HepG2 (cell line): Measurements from ENCODE around the gene JADE3. TPM values are rescaled to one million over a fixed set of nuclear protein-coding genes. Genes with fewer than 3 reads are reported as not detected.

Experiments used
- CEBPG ChIP-seq: IDR thresholded peaks from 2 replicates; pipeline ENCODE4 v1.6.1; 2016
- ELF3 ChIP-seq: IDR thresholded peaks from 2 replicates; pipeline ENCODE4 v1.6.1; 2016; ENCODE audit warnings: missing genetic modification reagents, missing compliant biosample characterization
- GTF2F1 ChIP-seq: fragments of 150-350 bp; IDR thresholded peaks from 2 replicates; pipeline ENCODE4 v1.6.1; 2014; ENCODE audit warnings: low read length
- HOXD1 ChIP-seq: sonication (generic); formaldehyde crosslinking; IDR thresholded peaks from 2 replicates; pipeline ENCODE4 v1.5.0; 2020; ENCODE audit warnings: missing genetic modification reagents
- ISL2 ChIP-seq: sonication (generic); formaldehyde crosslinking; IDR thresholded peaks from 2 replicates; pipeline ENCODE4 v1.5.0; 2020; ENCODE audit warnings: missing genetic modification reagents
- MIXL1 ChIP-seq: IDR thresholded peaks from 2 replicates; pipeline ENCODE4 v1.6.1; 2016
- NFE2 ChIP-seq: sonication (generic); formaldehyde crosslinking; IDR thresholded peaks from 2 replicates; pipeline ENCODE4 v1.4.0; 2020; ENCODE audit warnings: missing genetic modification reagents
- NFIC ChIP-seq: IDR thresholded peaks from 2 replicates; pipeline ENCODE4 v1.6.1; 2012; ENCODE audit warnings: mild to moderate bottlenecking, low read length, inconsistent platforms
- SUZ12 ChIP-seq: fragments of 150-350 bp; IDR thresholded peaks from 2 replicates; pipeline ENCODE4 v1.6.1; 2014; ENCODE audit warnings: low read depth, low read length
- ZNF160 ChIP-seq: sonication (generic); formaldehyde crosslinking; IDR thresholded peaks from 2 replicates; pipeline ENCODE4 v1.8.0; 2022; ENCODE audit warnings: mild to moderate bottlenecking, inconsistent platforms, missing genetic modification reagents
- ZNF619 ChIP-seq: sonication (generic); formaldehyde crosslinking; IDR thresholded peaks from 2 replicates; pipeline ENCODE4 v1.4.0; 2020; ENCODE audit warnings: mild to moderate bottlenecking, missing genetic modification reagents
- ZNF652 ChIP-seq: IDR thresholded peaks from 2 replicates; pipeline ENCODE4 v1.6.1; 2016; ENCODE audit warnings: low read depth, borderline replicate concordance
- polyA plus RNA-seq, 8 experiments: library from polyadenylated mRNA; depleted of rRNA in 3 of 8; stranded (reverse) in 7 of 8; unstranded in 1 of 8; fragments of >200 nt; fragmentation: Illumina TruSeq in 4 of 8; extraction: Trizol in 4 of 8; gene quantifications; 2 replicates each; pipeline versions ENCODE4 v1.2.1 to v1.2.3, GENCODE V29; 2011 to 2016; ENCODE audit warnings: low read depth in 4 of 8, missing spikeins in 1 of 8, mixed read lengths in 1 of 8; ENCODE audit not compliant: insufficient read depth in 1 of 8
- total RNA-seq, 5 experiments: library from RNA; depleted of rRNA; stranded (reverse); fragments of >200 nt; fragmentation: Illumina TruSeq; extraction: Trizol; gene quantifications; 2 replicates each; pipeline ENCODE4 v1.2.3, GENCODE V29; 2016; ENCODE audit warnings: low read depth in 1 of 5
- TF ChIP-seq, protein P1 (sequence below): IDR thresholded peaks from 2 replicates; pipeline ENCODE4 v1.6.1; 2016; ENCODE audit warnings: low read depth
- TF ChIP-seq, protein P2 (sequence below): sonication (generic); formaldehyde crosslinking; IDR thresholded peaks from 2 replicates; pipeline ENCODE4 v1.4.0; 2020; ENCODE audit warnings: mild to moderate bottlenecking, missing genetic modification reagents
- TF ChIP-seq, protein P3 (sequence below), 2 experiments: sonication (generic) in 1 of 2; formaldehyde crosslinking in 1 of 2; IDR thresholded peaks; 2 replicates each; pipeline versions ENCODE4 v1.4.0 to v1.6.1; 2016 to 2020; ENCODE audit warnings: borderline replicate concordance in 1 of 2, low read depth in 1 of 2, mild to moderate bottlenecking in 1 of 2, missing genetic modification reagents in 1 of 2
- TF ChIP-seq, protein P4 (sequence below): sonication (generic); formaldehyde crosslinking; IDR thresholded peaks from 2 replicates; pipeline ENCODE4 v1.4.0; 2020; ENCODE audit warnings: mild to moderate bottlenecking, low read depth, missing genetic modification reagents
- TF ChIP-seq, protein P5 (sequence below): sonication (generic); formaldehyde crosslinking; IDR thresholded peaks from 2 replicates; pipeline ENCODE4 v1.4.0; 2020; ENCODE audit warnings: missing genetic modification reagents
- TF ChIP-seq, protein P6 (sequence below): sonication (generic); formaldehyde crosslinking; IDR thresholded peaks from 2 replicates; pipeline ENCODE4 v1.4.0; 2020; ENCODE audit warnings: missing genetic modification reagents

Gene JADE3
- total and polyA plus RNA-seq, 2 of the 13 experiments (the other 11 are each of a cell fraction or from before 2014, with no cell fraction given), result 7.7 to 7.8 TPM

DNA sequence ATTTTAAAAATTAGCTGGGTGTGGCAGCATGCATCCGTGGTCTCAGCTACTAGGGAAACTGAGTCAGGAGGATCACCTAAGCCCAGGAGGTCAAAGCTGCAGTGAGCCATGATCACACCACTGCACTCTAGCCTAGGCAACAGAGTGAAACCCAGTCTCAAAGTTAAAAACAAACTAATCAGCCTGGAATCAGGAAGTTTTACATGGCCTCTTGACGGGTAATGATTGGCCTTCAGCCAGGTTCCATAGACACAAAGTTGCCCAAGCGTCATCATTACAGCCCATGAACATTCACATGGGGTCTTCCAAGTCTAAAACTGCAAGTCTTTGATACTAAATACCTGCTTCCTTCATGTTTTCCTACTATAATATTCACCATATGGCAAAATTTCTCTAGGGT is 156.0 kb downstream of the JADE3 start (continued):
- TF ChIP-seq ZNF619 (CRISPR knock-in tag) (no peak), NFE2 (CRISPR knock-in tag) (no peak), HOXD1 (CRISPR knock-in tag) (no peak), SUZ12 (no peak), NFIC (no peak), MIXL1 (CRISPR knock-in tag) (0 out of 2 replicates have a peak, but pooled peaks have one; percentile 29), ISL2 (CRISPR knock-in tag) (no peak), CEBPG (CRISPR knock-in tag) (0 out of 2 replicates have a peak, but pooled peaks have one; percentile 12), ZNF652 (CRISPR knock-in tag) (no peak), ELF3 (CRISPR knock-in tag) (peak; percentile 62; the same call in 1 of the 2 replicates), GTF2F1 (no peak), ZNF160 (no peak)
- TF ChIP-seq, protein P1, sequence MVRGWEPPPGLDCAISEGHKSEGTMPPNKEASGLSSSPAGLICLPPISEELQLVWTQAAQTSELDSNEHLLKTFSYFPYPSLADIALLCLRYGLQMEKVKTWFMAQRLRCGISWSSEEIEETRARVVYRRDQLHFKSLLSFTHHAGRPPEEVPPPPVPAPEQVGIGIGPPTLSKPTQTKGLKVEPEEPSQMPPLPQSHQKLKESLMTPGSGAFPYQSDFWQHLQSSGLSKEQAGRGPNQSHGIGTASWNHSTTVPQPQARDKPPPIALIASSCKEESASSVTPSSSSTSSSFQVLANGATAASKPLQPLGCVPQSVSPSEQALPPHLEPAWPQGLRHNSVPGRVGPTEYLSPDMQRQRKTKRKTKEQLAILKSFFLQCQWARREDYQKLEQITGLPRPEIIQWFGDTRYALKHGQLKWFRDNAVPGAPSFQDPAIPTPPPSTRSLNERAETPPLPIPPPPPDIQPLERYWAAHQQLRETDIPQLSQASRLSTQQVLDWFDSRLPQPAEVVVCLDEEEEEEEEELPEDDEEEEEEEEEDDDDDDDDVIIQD (CRISPR knock-in tag), result 0 out of 2 replicates have a peak, but pooled peaks have one; percentile 25
- TF ChIP-seq, protein P2, sequence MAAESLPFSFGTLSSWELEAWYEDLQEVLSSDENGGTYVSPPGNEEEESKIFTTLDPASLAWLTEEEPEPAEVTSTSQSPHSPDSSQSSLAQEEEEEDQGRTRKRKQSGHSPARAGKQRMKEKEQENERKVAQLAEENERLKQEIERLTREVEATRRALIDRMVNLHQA, result no peak
- TF ChIP-seq, protein P3, sequence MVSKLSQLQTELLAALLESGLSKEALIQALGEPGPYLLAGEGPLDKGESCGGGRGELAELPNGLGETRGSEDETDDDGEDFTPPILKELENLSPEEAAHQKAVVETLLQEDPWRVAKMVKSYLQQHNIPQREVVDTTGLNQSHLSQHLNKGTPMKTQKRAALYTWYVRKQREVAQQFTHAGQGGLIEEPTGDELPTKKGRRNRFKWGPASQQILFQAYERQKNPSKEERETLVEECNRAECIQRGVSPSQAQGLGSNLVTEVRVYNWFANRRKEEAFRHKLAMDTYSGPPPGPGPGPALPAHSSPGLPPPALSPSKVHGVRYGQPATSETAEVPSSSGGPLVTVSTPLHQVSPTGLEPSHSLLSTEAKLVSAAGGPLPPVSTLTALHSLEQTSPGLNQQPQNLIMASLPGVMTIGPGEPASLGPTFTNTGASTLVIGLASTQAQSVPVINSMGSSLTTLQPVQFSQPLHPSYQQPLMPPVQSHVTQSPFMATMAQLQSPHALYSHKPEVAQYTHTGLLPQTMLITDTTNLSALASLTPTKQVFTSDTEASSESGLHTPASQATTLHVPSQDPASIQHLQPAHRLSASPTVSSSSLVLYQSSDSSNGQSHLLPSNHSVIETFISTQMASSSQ (IDR thresholded peaks at IDR 0.05; ENCODE audit: low read depth), result no peak
- TF ChIP-seq, protein P3 (CRISPR knock-in tag; IDR thresholded peaks at IDR 0.05; ENCODE audit: borderline replicate concordance), result no peak
- TF ChIP-seq, protein P4, sequence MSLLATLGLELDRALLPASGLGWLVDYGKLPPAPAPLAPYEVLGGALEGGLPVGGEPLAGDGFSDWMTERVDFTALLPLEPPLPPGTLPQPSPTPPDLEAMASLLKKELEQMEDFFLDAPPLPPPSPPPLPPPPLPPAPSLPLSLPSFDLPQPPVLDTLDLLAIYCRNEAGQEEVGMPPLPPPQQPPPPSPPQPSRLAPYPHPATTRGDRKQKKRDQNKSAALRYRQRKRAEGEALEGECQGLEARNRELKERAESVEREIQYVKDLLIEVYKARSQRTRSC (CRISPR knock-in tag), result no peak
- TF ChIP-seq, protein P5, sequence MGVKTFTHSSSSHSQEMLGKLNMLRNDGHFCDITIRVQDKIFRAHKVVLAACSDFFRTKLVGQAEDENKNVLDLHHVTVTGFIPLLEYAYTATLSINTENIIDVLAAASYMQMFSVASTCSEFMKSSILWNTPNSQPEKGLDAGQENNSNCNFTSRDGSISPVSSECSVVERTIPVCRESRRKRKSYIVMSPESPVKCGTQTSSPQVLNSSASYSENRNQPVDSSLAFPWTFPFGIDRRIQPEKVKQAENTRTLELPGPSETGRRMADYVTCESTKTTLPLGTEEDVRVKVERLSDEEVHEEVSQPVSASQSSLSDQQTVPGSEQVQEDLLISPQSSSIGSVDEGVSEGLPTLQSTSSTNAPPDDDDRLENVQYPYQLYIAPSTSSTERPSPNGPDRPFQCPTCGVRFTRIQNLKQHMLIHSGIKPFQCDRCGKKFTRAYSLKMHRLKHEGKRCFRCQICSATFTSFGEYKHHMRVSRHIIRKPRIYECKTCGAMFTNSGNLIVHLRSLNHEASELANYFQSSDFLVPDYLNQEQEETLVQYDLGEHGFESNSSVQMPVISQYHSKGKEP (CRISPR knock-in tag), result no peak
- TF ChIP-seq, protein P6, sequence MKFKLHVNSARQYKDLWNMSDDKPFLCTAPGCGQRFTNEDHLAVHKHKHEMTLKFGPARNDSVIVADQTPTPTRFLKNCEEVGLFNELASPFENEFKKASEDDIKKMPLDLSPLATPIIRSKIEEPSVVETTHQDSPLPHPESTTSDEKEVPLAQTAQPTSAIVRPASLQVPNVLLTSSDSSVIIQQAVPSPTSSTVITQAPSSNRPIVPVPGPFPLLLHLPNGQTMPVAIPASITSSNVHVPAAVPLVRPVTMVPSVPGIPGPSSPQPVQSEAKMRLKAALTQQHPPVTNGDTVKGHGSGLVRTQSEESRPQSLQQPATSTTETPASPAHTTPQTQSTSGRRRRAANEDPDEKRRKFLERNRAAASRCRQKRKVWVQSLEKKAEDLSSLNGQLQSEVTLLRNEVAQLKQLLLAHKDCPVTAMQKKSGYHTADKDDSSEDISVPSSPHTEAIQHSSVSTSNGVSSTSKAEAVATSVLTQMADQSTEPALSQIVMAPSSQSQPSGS (CRISPR knock-in tag), result no peak
